A549 treated with AZD2906 at 1 μM for 4 hours (cell line): ENCODE data around the gene OR7A5. TPM values are rescaled to one million over a fixed set of nuclear protein-coding genes. Genes with fewer than 3 reads are reported as not detected.

Experiments
- total RNA-seq: library from RNA; stranded (reverse); fragments of 200-300 nt; extraction: Qiagen RNA extraction; gene quantifications from 5 replicates; pipeline ENCODE4 v1.2.3, GENCODE V29; 2022

The OR7A5 gene
- total RNA-seq = not detected in 5 replicates

DNA sequence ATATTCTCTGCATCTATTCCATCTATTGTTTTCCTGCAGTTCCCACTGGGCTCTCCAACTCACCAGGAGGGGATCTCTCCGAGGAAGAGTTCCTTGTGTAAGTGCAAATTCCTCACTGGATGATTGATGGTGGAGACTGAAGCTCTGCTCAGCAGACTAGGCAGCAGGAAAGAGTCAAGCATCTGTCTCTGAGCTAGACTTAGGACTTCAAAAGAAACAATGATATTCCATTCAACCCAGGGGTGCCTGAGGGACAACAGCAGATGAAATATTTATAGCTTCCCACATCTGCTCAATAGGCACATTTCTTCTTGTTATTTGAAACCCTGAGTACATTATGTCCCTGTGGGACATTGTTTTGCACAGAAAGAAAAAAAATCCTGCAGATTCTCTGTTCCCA, at the start of gene OR7A5, which contains the start of gene OR7C1:
Gene OR7A5 (minus strand): TSS at position 175 of the 400 bp plus-strand sequence. CDS start 6,944 bp downstream, outside the sequence.
Gene OR7C1 (minus strand): TSS at position 175 of the 400 bp plus-strand sequence. CDS start 35,049 bp downstream, outside the sequence.

DNA sequence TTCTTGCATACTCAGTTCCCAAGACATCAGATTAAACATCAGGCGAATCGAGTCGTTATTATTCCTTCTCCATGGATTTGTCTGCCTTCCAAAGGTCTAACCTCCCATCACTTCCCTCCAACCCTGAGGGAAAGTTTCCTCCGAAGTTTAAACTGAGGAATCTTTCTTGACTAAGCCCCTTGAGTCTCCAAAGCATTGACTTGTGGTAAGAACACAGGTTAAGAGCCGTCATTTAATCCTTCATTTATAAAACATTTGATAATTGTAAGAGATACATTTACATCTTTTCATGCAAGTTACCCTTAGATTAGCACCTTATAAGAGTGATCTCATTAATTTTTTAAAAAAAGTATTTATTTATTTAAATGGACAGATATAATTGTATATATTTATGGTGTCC, 13.8 kb upstream of the OR7A5 start, which contains the start of gene OR7A10:
Gene OR7A10 (minus strand): TSS at position 101 of the 400 bp plus-strand sequence. CDS start 7,045 bp downstream, outside the sequence.

DNA sequence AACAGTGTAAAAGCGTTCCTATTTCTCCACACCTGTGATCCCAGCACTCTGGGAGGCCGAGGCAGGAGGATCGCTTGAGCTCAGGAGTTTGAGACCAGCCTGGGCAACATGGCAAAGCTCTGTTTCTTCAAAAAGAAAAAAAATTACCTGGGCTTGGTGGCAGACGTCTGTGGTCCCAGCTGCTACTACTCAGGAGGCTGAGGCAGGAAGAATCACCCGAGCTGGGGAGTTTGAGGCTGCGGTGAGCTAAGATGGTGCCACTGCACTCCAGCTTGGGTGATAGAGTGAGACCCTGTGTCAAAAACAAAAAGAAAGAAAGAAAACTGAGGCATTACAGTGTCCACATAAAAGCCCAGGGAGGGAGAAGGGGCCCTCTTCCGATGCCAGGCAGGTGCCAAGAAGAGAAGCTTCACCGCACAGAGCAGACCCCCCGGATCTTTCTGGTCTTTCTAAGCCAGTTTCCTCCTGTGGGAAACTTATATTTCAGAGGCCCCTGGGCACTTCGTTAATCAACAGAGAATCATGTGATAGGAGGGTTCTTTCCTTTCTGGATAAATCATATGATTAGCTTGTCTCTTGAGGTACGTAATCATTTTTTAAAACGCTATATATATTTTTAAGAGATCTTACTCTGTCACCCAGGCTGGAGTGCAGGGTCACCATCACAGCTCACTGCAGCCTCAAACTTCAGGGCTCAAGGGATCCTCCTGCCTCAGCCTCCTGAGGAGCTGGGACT, 56.7 kb downstream of the OR7A5 start, which contains the start of gene ADGRE2:
Gene ADGRE2 (minus strand): TSS at position 451 of the 736 bp plus-strand sequence. CDS start 1,804 bp downstream, outside the sequence.

Other genes starting within 250 kb of the OR7A5 start
- gene ADGRE3, start 160.3 kb downstream of the OR7A5 start, total RNA-seq = not detected in 5 replicates
- gene ZNF333, start 145.1 kb downstream of the OR7A5 start, total RNA-seq = 2.7 to 3.4 TPM (median 3.0 TPM) in 5 replicates
- 0.51 to 1.1 TPM (median 0.66 TPM) in 5 replicates for gene ADGRE2, start 56.6 kb downstream of the OR7A5 start, total RNA-seq
- gene OR7C1, start within 50 bp of the OR7A5 start, total RNA-seq = not detected in 5 replicates
- not detected in 5 replicates for gene OR7A10, start 13.7 kb upstream of the OR7A5 start, total RNA-seq
- not detected in 5 replicates for gene OR7A17, start 50.9 kb upstream of the OR7A5 start, total RNA-seq
- gene OR7C2, start 106.3 kb upstream of the OR7A5 start, total RNA-seq = not detected in 5 replicates
- gene SLC1A6, start 144.7 kb upstream of the OR7A5 start, total RNA-seq = not detected in 5 replicates
- gene CASP14, start 214.3 kb upstream of the OR7A5 start, total RNA-seq = not detected in 5 replicates
- not detected in 5 replicates for gene OR1I1, start 247.0 kb upstream of the OR7A5 start, total RNA-seq